Epithelial cell of esophagus (primary cell): ENCODE measurements around the gene MGLL.

Source experiments
- DNase-seq: peaks from one replicate; pipeline ENCODE4 v3.0.0; 2010; ENCODE audit warnings: low read depth
- H3K4me3 ChIP-seq: 2 replicates; pipeline ENCODE4 v1.5.1; 2011; ENCODE audit warnings: mild to moderate bottlenecking, low read length, control low read depth
- TF ChIP-seq, protein P1 (sequence below): IDR thresholded peaks from 2 replicates; pipeline ENCODE4 v1.5.1; 2011; ENCODE audit warnings: low read depth, mild to moderate bottlenecking, low read length, control low read depth, inconsistent platforms; ENCODE audit not compliant: insufficient read depth; ENCODE audit errors: missing control alignments

Gene MGLL

DNA sequence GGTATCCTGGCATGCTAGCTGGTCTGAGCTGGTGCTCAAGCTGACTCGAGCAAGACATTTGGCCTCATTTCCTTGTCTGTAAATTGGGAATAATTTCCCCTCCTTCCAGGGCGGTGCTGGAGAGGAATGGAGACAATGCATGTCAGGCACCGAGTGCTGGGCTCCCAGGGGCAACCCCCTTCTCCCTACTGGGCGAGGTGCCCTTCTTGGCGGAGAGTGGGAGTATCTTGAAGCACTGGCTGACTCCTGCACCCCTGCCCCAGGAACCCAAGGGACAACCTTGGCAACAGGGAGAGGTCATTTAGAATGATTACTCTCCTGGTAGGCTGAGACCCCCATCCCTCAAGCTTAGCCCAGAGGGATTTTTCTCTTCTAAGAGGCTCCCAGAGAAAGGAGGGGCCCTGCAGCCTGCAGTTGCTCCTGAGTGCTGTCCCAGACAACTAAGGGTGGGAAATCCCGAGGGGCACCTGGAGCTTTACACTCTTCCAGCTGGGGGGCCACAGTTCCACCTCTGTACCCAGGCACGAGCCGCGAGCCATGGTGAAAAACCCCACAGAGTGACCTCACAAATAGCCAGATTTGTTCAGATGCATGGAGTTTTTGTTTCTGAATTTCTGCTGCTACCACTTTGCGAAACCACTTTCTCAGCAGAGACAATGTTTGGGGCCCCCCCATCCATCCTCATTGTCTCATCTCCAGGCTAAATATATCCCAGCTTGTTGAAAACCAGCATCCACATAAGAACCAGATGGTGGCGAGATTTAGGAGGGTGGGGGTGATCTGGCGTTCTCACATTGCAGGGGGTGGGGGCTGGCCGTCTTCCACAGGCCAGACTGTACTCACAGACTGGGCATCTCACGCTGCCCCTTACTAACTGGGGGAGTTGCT lies 104.7 kb downstream of the MGLL start:
- H3K4me3 ChIP-seq: no peak overlapping the region
- TF ChIP-seq, protein P1, sequence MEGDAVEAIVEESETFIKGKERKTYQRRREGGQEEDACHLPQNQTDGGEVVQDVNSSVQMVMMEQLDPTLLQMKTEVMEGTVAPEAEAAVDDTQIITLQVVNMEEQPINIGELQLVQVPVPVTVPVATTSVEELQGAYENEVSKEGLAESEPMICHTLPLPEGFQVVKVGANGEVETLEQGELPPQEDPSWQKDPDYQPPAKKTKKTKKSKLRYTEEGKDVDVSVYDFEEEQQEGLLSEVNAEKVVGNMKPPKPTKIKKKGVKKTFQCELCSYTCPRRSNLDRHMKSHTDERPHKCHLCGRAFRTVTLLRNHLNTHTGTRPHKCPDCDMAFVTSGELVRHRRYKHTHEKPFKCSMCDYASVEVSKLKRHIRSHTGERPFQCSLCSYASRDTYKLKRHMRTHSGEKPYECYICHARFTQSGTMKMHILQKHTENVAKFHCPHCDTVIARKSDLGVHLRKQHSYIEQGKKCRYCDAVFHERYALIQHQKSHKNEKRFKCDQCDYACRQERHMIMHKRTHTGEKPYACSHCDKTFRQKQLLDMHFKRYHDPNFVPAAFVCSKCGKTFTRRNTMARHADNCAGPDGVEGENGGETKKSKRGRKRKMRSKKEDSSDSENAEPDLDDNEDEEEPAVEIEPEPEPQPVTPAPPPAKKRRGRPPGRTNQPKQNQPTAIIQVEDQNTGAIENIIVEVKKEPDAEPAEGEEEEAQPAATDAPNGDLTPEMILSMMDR: no peak
- no peak for DNase-seq

DNA sequence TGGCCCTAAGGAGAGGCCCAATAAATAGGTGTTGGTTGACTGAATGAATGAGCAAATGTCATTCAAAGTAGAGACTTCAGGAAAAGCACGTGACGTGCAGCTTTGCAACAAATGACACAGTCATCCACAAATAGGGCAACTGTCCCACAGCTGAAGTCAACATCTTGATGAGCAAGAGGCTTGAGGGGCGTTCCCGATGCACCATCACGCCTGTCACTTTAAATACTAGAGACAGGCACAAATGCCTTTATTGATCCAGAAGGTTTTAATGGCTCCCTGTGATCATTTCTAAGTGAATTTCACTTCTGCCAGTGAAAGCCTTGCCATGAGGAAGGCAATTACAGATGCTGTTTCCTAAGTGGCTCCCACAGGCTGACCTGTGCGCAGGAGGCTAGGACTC lies 105.9 kb downstream of the MGLL start:
- no peak overlapping the region for H3K4me3 ChIP-seq
- TF ChIP-seq, protein P1: no peak
- DNase-seq: no peak

DNA sequence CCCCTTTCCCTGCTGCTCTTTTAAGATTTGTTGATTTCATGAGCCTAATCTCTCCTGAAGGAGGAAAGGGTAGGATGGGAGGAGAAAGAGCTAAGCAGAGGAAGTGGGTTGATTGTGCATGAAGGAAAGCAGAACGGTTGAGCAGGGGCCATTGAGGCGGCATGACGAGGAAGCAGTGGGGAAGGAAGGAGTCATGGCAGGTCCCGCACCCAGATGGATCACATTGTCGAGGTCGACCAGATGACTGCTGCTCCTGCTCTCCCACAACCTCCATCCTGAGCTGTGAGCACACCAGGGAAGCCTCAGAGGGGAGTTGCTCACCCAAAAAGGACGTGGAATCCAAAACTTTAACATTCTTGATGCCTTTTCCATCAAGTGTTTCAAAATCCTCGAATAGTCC lies 106.8 kb downstream of the MGLL start:
- no peak for DNase-seq
- TF ChIP-seq, protein P1: no peak
- no peak overlapping the region for H3K4me3 ChIP-seq

DNA sequence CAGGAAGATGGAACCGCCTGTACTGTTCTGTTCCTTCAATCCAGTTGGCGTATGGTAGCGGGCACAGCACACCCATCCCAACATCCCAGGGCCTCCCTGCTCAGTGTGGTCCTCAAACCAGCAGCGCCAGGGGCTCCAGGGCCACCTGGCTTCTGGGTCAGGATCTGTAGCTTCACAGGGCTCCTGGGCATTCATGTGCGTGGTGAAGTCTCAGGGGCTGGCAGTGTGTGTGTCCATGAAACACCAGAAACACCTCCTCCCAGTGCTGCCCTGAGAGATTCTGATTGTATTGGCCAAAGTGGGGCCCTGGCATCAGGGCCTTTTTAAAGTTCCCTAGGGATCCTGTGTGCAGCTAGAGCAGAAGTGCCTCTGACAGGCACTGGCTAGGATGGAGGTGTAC lies 107.4 kb downstream of the MGLL start:
- no peak overlapping the region for H3K4me3 ChIP-seq
- DNase-seq: no peak
- TF ChIP-seq, protein P1: no peak

DNA sequence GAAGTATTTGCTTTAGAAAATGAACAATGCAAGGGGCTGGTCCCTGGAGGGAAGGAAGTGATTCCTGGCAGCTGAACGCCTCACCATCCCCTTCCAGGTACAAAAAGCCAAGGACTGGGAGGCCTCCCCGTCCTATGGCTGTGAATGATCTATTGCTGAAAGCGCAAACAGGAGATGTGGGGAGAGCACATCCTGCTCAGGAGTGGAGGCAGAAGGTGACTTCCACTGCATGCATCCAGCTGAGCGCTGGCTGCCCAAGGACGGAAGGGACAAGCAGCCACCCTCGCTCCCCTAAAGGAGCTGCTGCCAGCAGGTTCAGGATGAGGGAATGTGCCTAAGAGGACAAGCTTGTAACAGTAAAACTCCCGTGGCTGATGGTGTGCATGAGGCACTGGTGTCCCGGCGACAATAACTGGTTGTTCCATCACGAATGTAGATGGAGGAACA lies 108.2 kb downstream of the MGLL start:
- no peak for DNase-seq
- TF ChIP-seq, protein P1: no peak
- H3K4me3 ChIP-seq: no peak overlapping the region

DNA sequence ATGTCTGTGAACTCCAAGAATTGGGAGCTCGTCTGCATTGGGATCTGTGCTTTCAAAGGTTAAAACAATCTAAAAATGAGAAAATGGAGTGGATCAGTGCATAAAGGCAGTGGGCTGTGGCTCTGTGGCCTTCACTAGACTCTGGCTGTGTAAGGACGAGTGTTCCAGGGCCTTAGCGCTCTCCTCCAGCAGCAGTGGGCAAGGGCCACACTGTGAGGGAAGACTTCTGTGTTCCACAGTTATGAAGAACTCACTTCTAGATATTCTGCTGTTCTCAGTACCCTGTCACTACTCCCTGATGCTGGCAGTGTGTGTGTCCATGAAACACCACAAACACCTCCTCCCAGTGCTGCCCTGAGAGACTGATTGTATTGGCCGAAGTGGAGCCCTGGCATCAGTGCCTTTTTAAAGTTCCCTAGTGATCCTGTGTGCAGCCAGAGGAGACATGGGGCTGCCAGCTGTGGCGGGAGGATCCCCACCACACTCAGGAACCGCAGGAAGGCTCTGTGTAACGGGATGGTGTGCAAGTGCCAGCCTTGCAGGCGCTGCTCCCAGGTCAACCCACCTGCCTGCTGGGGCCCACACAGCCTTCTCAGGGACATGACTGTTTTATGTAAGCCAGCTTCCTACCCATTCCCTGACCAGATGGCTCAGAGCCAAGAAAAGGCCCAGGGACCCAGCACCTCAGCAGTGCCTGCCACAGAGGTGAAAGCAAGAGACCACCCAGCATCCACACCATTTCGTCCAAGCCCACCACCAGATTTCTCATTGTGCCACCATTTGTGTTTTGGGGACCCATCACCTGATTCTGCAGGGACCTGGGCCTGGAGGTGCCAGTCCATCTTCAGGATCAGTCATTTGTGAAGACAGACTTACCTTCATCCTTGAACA lies 109.2 kb downstream of the MGLL start:
- DNase-seq: no peak
- TF ChIP-seq, protein P1: no peak
- no peak overlapping the region for H3K4me3 ChIP-seq
